GM23248 (cell line): ENCODE results near the gene PRICKLE2.

ENCODE experiments used
- EZH2 ChIP-seq: fragments of 200-600 bp; sonication (generic); IDR thresholded peaks from 2 replicates; pipeline ENCODE4 v1.6.1; 2018; ENCODE audit warnings: antibody characterized with exemption, mild to moderate bottlenecking; ENCODE audit not compliant: insufficient read depth, poor library complexity, severe bottlenecking
- EZH2phosphoT487 ChIP-seq: fragments of 200-600 bp; sonication (generic); IDR thresholded peaks from 2 replicates; pipeline ENCODE4 v1.6.1; 2018; ENCODE audit warnings: antibody characterized with exemption, moderate library complexity, mild to moderate bottlenecking, low read depth; ENCODE audit not compliant: insufficient read depth

GRCh38 chr3:64074895-64075679, 150.2 kb downstream of the PRICKLE2 start:
- TF ChIP-seq EZH2phosphoT487, result no peak
- no peak for TF ChIP-seq EZH2
